Mononuclear cell (primary cell): ENCODE measurements around the gene DDX53. TPM values are rescaled to one million over a fixed set of nuclear protein-coding genes. Genes with fewer than 3 reads are reported as not detected.

Experiments
- H3K27me3 ChIP-seq: 2 replicates; pipeline ENCODE4 v1.6.0; 2011; ENCODE audit warnings: low read length, control low read depth; ENCODE audit not compliant: insufficient read depth
- H3K4me1 ChIP-seq: 2 replicates; pipeline ENCODE4 v1.5.1; 2011; ENCODE audit warnings: mild to moderate bottlenecking, low read length, control low read depth; ENCODE audit not compliant: insufficient read depth
- H3K4me3 ChIP-seq: 2 replicates; pipeline ENCODE4 v1.5.1; 2011; ENCODE audit warnings: mild to moderate bottlenecking, low read length, moderate library complexity
- H3K9me3 ChIP-seq: 2 replicates; pipeline ENCODE4 v1.5.1; 2011; ENCODE audit warnings: low read depth, mild to moderate bottlenecking, control low read depth, low read length
- total RNA-seq: library from RNA; depleted of rRNA; stranded (reverse); fragments of >200 nt; gene quantifications from one replicate; pipeline ENCODE4 v1.2.3, GENCODE V29; 2012

Gene DDX53
- total RNA-seq: not detected

GRCh38 chrX:22999696-23000223 is at the start of gene DDX53:
DDX53 (plus strand) TSS chrX:22999960; CDS start chrX:23000058, 98 bp downstream.
- Histone ChIP-seq H3K27me3 (no peaks in the 10 kb centered on the region), H3K4me1 (no peaks in the 10 kb centered on the region), H3K9me3 (no peaks in the 10 kb centered on the region), H3K4me3 (no peak within 1 kb of the TSS)

- H3K4me3 ChIP-seq: no peak overlapping the region
- no peaks in the 10 kb centered on the region for H3K9me3 ChIP-seq
- no peaks in the 10 kb centered on the region for H3K27me3 ChIP-seq
- H3K4me1 ChIP-seq: peaks cover 5% of the 10 kb centered on the region
Measured at GRCh38 chrX:22950269-22951266, 49.2 kb upstream of the DDX53 start.

- Histone ChIP-seq H3K9me3 (no peaks in the 10 kb centered on the region), H3K4me3 (no peak overlapping the region), H3K4me1 (peaks cover 5% of the 10 kb centered on the region), H3K27me3 (no peaks in the 10 kb centered on the region)
Measured at GRCh38 chrX:22952010-22952409, 47.8 kb upstream of the DDX53 start.

- Histone ChIP-seq H3K27me3 (no peaks in the 10 kb centered on the region), H3K9me3 (no peaks in the 10 kb centered on the region), H3K4me3 (no peak overlapping the region), H3K4me1 (no peaks in the 10 kb centered on the region)
Measured at GRCh38 chrX:22958250-22958649, 41.5 kb upstream of the DDX53 start.

GRCh38 chrX:22959204-22959920 is 40.4 kb upstream of the DDX53 start:
- no peaks in the 10 kb centered on the region for H3K27me3 ChIP-seq
- no peak overlapping the region for H3K4me3 ChIP-seq
- H3K4me1 ChIP-seq: no peaks in the 10 kb centered on the region
- H3K9me3 ChIP-seq: no peaks in the 10 kb centered on the region

- H3K9me3 ChIP-seq: no peaks in the 10 kb centered on the region
- no peaks in the 10 kb centered on the region for H3K27me3 ChIP-seq
- H3K4me3 ChIP-seq: no peak overlapping the region
- H3K4me1 ChIP-seq: no peaks in the 10 kb centered on the region
Measured at GRCh38 chrX:22963196-22963595, 36.6 kb upstream of the DDX53 start.

GRCh38 chrX:22968494-22968893 is 31.3 kb upstream of the DDX53 start:
- H3K4me1 ChIP-seq: no peaks in the 10 kb centered on the region
- H3K27me3 ChIP-seq: no peaks in the 10 kb centered on the region
- H3K4me3 ChIP-seq: no peak overlapping the region
- H3K9me3 ChIP-seq: no peaks in the 10 kb centered on the region

GRCh38 chrX:22969411-22969810 is 30.3 kb upstream of the DDX53 start:
- Histone ChIP-seq H3K4me1 (no peaks in the 10 kb centered on the region), H3K9me3 (no peaks in the 10 kb centered on the region), H3K27me3 (no peaks in the 10 kb centered on the region), H3K4me3 (no peak overlapping the region)

GRCh38 chrX:22970861-22971260 is 28.9 kb upstream of the DDX53 start:
- Histone ChIP-seq H3K4me3 (no peak overlapping the region), H3K9me3 (no peaks in the 10 kb centered on the region), H3K27me3 (no peaks in the 10 kb centered on the region), H3K4me1 (no peaks in the 10 kb centered on the region)

- H3K9me3 ChIP-seq: no peaks in the 10 kb centered on the region
- H3K4me1 ChIP-seq: no peaks in the 10 kb centered on the region
- no peaks in the 10 kb centered on the region for H3K27me3 ChIP-seq
- no peak overlapping the region for H3K4me3 ChIP-seq
Measured at GRCh38 chrX:22974616-22975015, 25.1 kb upstream of the DDX53 start.

GRCh38 chrX:22975786-22976185 is 24.0 kb upstream of the DDX53 start:
- no peaks in the 10 kb centered on the region for H3K4me1 ChIP-seq
- no peak overlapping the region for H3K4me3 ChIP-seq
- H3K27me3 ChIP-seq: no peaks in the 10 kb centered on the region
- H3K9me3 ChIP-seq: no peaks in the 10 kb centered on the region

- Histone ChIP-seq H3K4me3 (no peak overlapping the region), H3K27me3 (no peaks in the 10 kb centered on the region), H3K4me1 (no peaks in the 10 kb centered on the region), H3K9me3 (no peaks in the 10 kb centered on the region)
Measured at GRCh38 chrX:22985958-22986357, 13.8 kb upstream of the DDX53 start.

GRCh38 chrX:22987452-22987851 is 12.3 kb upstream of the DDX53 start:
- Histone ChIP-seq H3K4me1 (no peaks in the 10 kb centered on the region), H3K27me3 (no peaks in the 10 kb centered on the region), H3K9me3 (no peaks in the 10 kb centered on the region), H3K4me3 (no peak overlapping the region)

GRCh38 chrX:23003116-23003515 is 3.4 kb downstream of the DDX53 start:
- Histone ChIP-seq H3K27me3 (no peaks in the 10 kb centered on the region), H3K4me1 (no peaks in the 10 kb centered on the region), H3K4me3 (no peak overlapping the region), H3K9me3 (no peaks in the 10 kb centered on the region)

GRCh38 chrX:23008431-23009099 is 8.8 kb downstream of the DDX53 start:
- Histone ChIP-seq H3K4me1 (no peaks in the 10 kb centered on the region), H3K9me3 (no peaks in the 10 kb centered on the region), H3K27me3 (no peaks in the 10 kb centered on the region), H3K4me3 (no peak overlapping the region)
